ENCODE data around the gene KRT38. TPM values are rescaled to one million over a fixed set of nuclear protein-coding genes. Genes with fewer than 3 reads are reported as not detected.

Gene KRT38
- total RNA-seq, 2 donors from 2014 or later: not detected

- no peak overlapping the region for H3K27ac ChIP-seq
- H3K36me3 ChIP-seq: no peaks in the 10 kb centered on the region
- no peak for TF ChIP-seq CTCF (IDR thresholded peaks at IDR 0.05)
- H3K4me1 ChIP-seq: no peaks in the 10 kb centered on the region
- DNase-seq (ENCODE audit: low spot score): no peak
- no peaks in the 10 kb centered on the region for H3K9me3 ChIP-seq
- H3K4me3 ChIP-seq: no peak overlapping the region
- no peaks in the 10 kb centered on the region for H3K27me3 ChIP-seq
These were observed 16.9 kb upstream of the KRT38 start for GRCh38 chr17:41457676-41458075.

- no peak overlapping the region for H3K27ac ChIP-seq
- no peak overlapping the region for H3K4me3 ChIP-seq
- TF ChIP-seq CTCF (IDR thresholded peaks at IDR 0.05): no peak
- no peaks in the 10 kb centered on the region for H3K4me1 ChIP-seq
- H3K9me3 ChIP-seq: peaks cover 0 to 13% of the 10 kb centered on the region in 2 donors
- no peak for DNase-seq (ENCODE audit: low spot score)
- no peaks in the 10 kb centered on the region for H3K27me3 ChIP-seq
- H3K36me3 ChIP-seq: no peaks in the 10 kb centered on the region
These were observed 15.4 kb upstream of the KRT38 start for GRCh38 chr17:41456204-41456603.

GRCh38 chr17:41455236-41455635 lies 14.5 kb upstream of the KRT38 start:
- Histone ChIP-seq H3K27ac (no peak overlapping the region), H3K9me3 (peaks cover 0 to 16% of the 10 kb centered on the region in 2 donors), H3K36me3 (no peaks in the 10 kb centered on the region), H3K4me1 (no peaks in the 10 kb centered on the region), H3K27me3 (no peaks in the 10 kb centered on the region), H3K4me3 (no peak overlapping the region)
- no peak for DNase-seq (ENCODE audit: low spot score)
- TF ChIP-seq CTCF (IDR thresholded peaks at IDR 0.05): no peak

GRCh38 chr17:41453066-41453465 lies 12.3 kb upstream of the KRT38 start:
- TF ChIP-seq CTCF (IDR thresholded peaks at IDR 0.05): no peak
- H3K9me3 ChIP-seq: peaks cover 0 to 16% of the 10 kb centered on the region in 2 donors
- no peaks in the 10 kb centered on the region for H3K4me1 ChIP-seq
- DNase-seq (ENCODE audit: low spot score): no peak
- no peak overlapping the region for H3K4me3 ChIP-seq
- H3K36me3 ChIP-seq: no peaks in the 10 kb centered on the region
- no peaks in the 10 kb centered on the region for H3K27me3 ChIP-seq
- H3K27ac ChIP-seq: no peak overlapping the region

GRCh38 chr17:41452281-41452680 lies 11.5 kb upstream of the KRT38 start:
- no peak for TF ChIP-seq CTCF (IDR thresholded peaks at IDR 0.05)
- Histone ChIP-seq H3K4me1 (no peaks in the 10 kb centered on the region), H3K9me3 (peaks cover 0 to 16% of the 10 kb centered on the region in 2 donors), H3K27ac (no peak overlapping the region), H3K4me3 (no peak overlapping the region), H3K36me3 (no peaks in the 10 kb centered on the region), H3K27me3 (no peaks in the 10 kb centered on the region)
- DNase-seq (ENCODE audit: low spot score): no peak

GRCh38 chr17:41451154-41451728 lies 10.5 kb upstream of the KRT38 start:
- TF ChIP-seq CTCF (IDR thresholded peaks at IDR 0.05): no peak
- Histone ChIP-seq H3K4me1 (no peaks in the 10 kb centered on the region), H3K9me3 (peaks cover 0 to 16% of the 10 kb centered on the region in 2 donors), H3K27ac (no peak overlapping the region), H3K4me3 (no peak overlapping the region), H3K27me3 (no peaks in the 10 kb centered on the region), H3K36me3 (no peaks in the 10 kb centered on the region)
- DNase-seq (ENCODE audit: low spot score): no peak

Data from right atrium auricular region (tissue), 2 donors.